Naive thymus-derived CD8-positive, alpha-beta T cell (primary cell): Measurements from ENCODE around the gene ADRA2B. TPM values are rescaled to one million over a fixed set of nuclear protein-coding genes. Genes with fewer than 3 reads are reported as not detected.

Source experiments
- ATAC-seq, 2 donors: fragments of 150-1000 bp; cut with Tn5 transposase in 1 of 2; sonication (Bioruptor Pico), chemical (Tn5 transposase) in 1 of 2; 1 replicate in 1 of 2; 2 replicates in 1 of 2; pipeline ENCODE4 v1.10.0; 2021; ENCODE audit warnings: mild to moderate bottlenecking in 2 of 2, moderate library complexity in 2 of 2
- POLR2A ChIA-PET: fragments of 350-600 bp; sonication (Branson Sonifier 250); formaldehyde crosslinking; loops from one replicate; lab custom pipeline; 2021; ENCODE audit warnings: antibody characterized with exemption; lab: Charles Lee
- DNase-seq, 10 donors: peaks; one replicate each; pipeline versions ENCODE4 v3.0.0 to v3.0.0-alpha.2; 2020 to 2022
- H3K27ac Mint-ChIP-seq, 10 donors: one replicate each; pipeline ENCODE4 v1.8.0; 2020 to 2022; ENCODE audit warnings: mild to moderate bottlenecking in 10 of 10, mixed read lengths in 10 of 10, moderate library complexity in 4 of 10, inconsistent platforms in 1 of 10
- H3K27me3 Mint-ChIP-seq, 5 donors: one replicate each; pipeline ENCODE4 v1.8.0; 2021 to 2022; ENCODE audit warnings: mixed read lengths in 5 of 5
- H3K36me3 Mint-ChIP-seq, 3 donors: one replicate each; pipeline ENCODE4 v1.8.0; 2020 to 2022; ENCODE audit warnings: mixed read lengths in 3 of 3, mild to moderate bottlenecking in 2 of 3, inconsistent platforms in 1 of 3
- H3K4me1 Mint-ChIP-seq, 4 donors: one replicate each; pipeline ENCODE4 v1.8.0; 2021 to 2022; ENCODE audit warnings: mixed read lengths in 4 of 4
- H3K4me3 Mint-ChIP-seq, 10 donors: one replicate each; pipeline ENCODE4 v1.8.0; 2020 to 2022; ENCODE audit warnings: mild to moderate bottlenecking in 10 of 10, mixed read lengths in 10 of 10, moderate library complexity in 6 of 10, inconsistent platforms in 1 of 10
- H3K9me3 Mint-ChIP-seq, 9 donors: one replicate each; pipeline ENCODE4 v1.8.0; 2020 to 2022; ENCODE audit warnings: mixed read lengths in 9 of 9, mild to moderate bottlenecking in 3 of 9, inconsistent platforms in 1 of 9, moderate library complexity in 1 of 9
- polyA plus RNA-seq, 3 donors: library from polyadenylated mRNA; unstranded; fragments of 300-500 nt; fragmentation: Illumina TruSeq; gene quantifications; one replicate each; pipeline ENCODE4 v1.2.3, GENCODE V29; 2021
- total RNA-seq, 8 experiments: library from RNA in 2 of 8; stranded (reverse) in 2 of 8; gene quantifications; one replicate each; pipeline ENCODE4 v1.2.3 and lab custom pipeline; 2021 to 2026

ADRA2B gene
- total and polyA plus RNA-seq, 5 experiments from 2014 or later: 0.22 TPM; not detected in 4

DNA sequence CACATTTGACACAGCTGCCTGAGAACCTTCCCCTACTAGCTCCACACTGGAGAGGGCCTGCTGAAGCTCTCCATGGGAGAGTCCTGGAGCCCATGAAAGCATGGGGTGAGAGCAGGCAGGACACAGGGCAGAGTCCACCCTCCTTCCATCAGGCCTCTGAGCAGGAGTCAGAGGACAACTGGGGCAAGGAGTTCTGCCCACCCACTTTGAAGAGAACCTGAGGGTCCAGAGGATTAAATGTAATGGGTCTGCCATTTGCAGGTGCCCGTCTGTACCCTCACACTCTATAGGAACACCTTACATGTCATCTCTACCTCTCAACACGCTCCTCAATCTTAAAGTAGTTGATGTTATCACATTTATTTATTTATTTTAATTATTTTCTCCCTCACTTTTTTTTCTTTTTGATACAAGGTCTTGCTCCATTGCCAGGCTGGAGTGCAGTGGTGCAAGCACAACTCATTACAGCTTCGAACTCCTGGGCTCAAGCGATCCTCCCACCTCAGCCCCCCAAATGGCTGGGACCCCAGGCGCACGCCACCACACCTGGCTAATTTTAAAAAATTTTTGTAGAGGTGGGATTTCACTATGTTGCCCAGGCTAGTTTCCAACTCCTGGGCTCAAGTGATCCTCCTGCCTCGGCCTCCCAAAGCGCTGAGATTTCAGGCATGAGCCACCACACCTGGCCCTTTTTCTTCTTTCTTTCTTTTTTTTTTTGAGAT is 10.2 kb downstream of the ADRA2B start:
- POLR2A ChIA-PET: no interaction called here
- Mint-ChIP-seq H3K27me3 (peaks cover 0 to 3% (median 0%) of the 10 kb centered on the region in 5 donors), H3K27ac (no peak overlapping the region), H3K4me1 (peaks cover 0 to 5% (median 4%) of the 10 kb centered on the region in 4 donors), H3K9me3 (peaks cover 0 to 21% (median 10%) of the 10 kb centered on the region in 9 donors), H3K36me3 (peaks cover 0 to 9% (median 8%) of the 10 kb centered on the region in 3 donors), H3K4me3 (no peak overlapping the region)
- ATAC-seq (no peak), DNase-seq (peak in 1 of 10 donors; percentile 43)

DNA sequence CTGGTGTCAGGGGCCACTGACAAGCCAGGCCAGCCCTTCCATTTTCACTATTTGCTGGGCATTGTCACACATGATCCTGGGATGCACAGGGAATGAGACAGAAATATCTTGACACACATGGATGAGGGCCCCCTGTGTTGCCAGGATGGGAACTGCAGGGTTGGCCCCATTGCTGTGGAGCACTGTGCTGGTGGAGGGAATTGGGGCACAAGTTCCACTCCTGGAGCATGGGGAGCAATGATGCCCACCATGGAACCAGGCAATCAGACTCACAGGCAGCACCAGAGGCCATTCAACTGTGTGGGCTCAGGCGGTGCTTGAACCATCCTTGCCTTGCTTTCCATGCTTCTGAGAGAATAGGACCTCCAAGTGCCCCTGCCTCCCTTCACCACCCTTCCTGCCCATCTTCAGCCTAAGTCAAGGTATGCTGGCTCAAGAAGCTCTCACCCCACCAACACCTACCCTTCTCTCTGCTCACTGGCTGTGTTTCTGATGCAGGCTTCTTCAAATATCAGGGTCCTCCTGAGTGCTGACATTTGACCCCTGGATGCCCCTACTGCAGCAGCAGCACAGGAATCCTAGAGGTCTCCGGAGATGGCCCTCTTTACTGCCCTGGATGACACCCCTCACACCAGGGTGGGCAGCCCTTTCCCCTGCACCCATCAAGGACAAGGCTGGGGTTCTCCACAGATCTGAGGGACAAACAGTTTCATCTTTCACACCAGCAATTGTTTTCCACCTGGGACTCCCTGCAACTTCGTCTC is 11.0 kb downstream of the ADRA2B start:
- Mint-ChIP-seq H3K36me3 (peaks cover 0 to 9% (median 8%) of the 10 kb centered on the region in 3 donors), H3K4me1 (peaks cover 0 to 5% (median 4%) of the 10 kb centered on the region in 4 donors), H3K4me3 (no peak overlapping the region), H3K27ac (peak overlapping the region in 1 of 10 donors; percentile 27), H3K27me3 (peaks cover 0 to 3% (median 0%) of the 10 kb centered on the region in 5 donors), H3K9me3 (peaks cover 0 to 21% (median 10%) of the 10 kb centered on the region in 9 donors)
- DNase-seq (peak in 1 of 10 donors; percentile 34), ATAC-seq (no peak)
- POLR2A ChIA-PET: no interaction called here

DNA sequence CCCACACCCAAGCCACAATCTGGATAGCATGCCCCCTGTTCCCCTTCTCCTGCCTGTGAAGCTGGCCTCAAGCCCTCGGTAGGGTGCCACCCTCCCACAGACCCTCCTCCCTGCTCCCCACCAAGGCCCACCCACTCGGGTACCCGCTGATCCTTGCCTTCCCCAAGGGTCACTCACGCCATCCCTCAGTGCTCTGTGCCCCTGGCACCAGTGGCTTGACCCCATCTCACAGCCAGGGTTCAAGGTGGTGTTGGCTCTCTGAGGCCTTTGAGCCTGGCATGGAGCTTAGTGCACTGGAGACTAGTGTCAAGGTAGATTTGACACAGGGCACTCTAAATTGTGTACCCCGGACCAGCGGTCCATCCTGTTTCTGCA is 11.9 kb downstream of the ADRA2B start:
- Mint-ChIP-seq H3K27me3 (peaks cover 0 to 3% (median 0%) of the 10 kb centered on the region in 5 donors), H3K36me3 (peaks cover 0 to 9% (median 8%) of the 10 kb centered on the region in 3 donors), H3K4me1 (peaks cover 0 to 5% (median 4%) of the 10 kb centered on the region in 4 donors), H3K27ac (no peak overlapping the region), H3K4me3 (no peak overlapping the region), H3K9me3 (peaks cover 0 to 21% (median 10%) of the 10 kb centered on the region in 9 donors)
- DNase-seq: no peak
- POLR2A ChIA-PET: no interaction called here
- no peak for ATAC-seq

DNA sequence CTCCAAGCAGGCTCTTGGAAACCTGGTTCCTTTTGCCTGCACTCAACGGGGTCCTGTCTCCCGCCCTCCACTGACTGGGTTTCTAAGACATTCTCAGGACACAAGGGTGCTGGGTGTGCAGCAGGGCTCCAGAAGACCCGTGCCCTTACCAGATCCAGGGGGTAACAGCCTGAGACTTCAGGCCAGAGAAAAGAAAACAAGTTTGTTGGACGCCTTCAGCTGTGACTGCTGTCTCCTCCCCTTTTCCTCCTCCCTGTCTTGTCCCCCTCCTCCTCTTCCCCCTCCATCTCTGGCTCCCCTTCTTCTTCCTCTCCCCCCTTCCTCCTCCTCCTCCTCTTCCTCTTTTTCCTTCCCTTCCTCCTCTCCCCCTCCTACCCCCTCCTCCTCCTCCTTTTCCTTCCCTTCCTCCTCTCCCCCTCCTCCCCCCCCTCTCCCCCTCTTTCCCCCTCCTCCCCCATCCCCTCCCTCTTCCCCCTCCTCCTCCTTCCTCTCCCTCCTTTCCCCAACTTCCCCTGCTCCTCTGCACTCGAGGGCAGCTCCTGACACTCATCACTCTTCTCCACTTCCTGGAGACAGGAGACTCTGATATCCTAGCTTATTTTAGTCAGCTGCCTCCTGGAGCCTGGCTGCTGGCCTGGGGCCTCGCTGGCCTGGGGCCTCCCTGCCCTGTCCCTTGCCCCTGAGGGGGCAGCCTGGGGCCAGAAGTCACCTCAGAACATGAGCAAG is 12.4 kb downstream of the ADRA2B start:
- DNase-seq: no peak
- Mint-ChIP-seq H3K27ac (peak overlapping the region in 1 of 10 donors; percentile 57), H3K27me3 (peaks cover 0 to 3% (median 0%) of the 10 kb centered on the region in 5 donors), H3K9me3 (peaks cover 0 to 21% (median 10%) of the 10 kb centered on the region in 9 donors), H3K4me3 (no peak overlapping the region), H3K4me1 (peaks cover 0 to 5% (median 4%) of the 10 kb centered on the region in 4 donors), H3K36me3 (peaks cover 0 to 9% (median 8%) of the 10 kb centered on the region in 3 donors)
- POLR2A ChIA-PET: no interaction called here
- no peak for ATAC-seq

DNA sequence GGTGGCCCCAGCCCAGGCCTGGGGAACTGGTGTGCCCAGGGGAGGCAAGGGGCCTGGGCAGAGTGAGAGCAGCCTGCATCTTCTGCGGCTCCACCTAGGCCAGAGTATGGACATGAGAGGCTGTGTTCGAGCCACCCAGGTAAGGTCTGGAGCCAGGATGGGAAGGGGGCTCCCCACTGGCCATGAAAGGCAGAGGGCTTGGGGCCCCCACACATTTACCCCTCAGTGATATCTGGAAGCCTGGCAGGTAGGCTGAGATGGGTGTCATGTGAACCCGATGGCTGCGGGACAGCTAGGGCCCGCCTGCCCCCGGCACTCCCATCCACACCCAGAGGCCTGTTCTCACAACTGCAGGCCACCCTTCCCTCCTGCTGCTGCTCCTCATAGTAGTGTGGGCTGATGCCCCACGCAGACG is 13.2 kb downstream of the ADRA2B start:
- Mint-ChIP-seq H3K4me3 (no peak overlapping the region), H3K27ac (peak overlapping the region in 1 of 10 donors; percentile 57), H3K27me3 (peaks cover 0 to 3% (median 0%) of the 10 kb centered on the region in 5 donors), H3K36me3 (peaks cover 0 to 9% (median 8%) of the 10 kb centered on the region in 3 donors), H3K9me3 (peaks cover 0 to 21% (median 10%) of the 10 kb centered on the region in 9 donors), H3K4me1 (peaks cover 0 to 5% (median 4%) of the 10 kb centered on the region in 4 donors)
- ATAC-seq: no peak
- POLR2A ChIA-PET: no interaction called here
- no peak for DNase-seq

DNA sequence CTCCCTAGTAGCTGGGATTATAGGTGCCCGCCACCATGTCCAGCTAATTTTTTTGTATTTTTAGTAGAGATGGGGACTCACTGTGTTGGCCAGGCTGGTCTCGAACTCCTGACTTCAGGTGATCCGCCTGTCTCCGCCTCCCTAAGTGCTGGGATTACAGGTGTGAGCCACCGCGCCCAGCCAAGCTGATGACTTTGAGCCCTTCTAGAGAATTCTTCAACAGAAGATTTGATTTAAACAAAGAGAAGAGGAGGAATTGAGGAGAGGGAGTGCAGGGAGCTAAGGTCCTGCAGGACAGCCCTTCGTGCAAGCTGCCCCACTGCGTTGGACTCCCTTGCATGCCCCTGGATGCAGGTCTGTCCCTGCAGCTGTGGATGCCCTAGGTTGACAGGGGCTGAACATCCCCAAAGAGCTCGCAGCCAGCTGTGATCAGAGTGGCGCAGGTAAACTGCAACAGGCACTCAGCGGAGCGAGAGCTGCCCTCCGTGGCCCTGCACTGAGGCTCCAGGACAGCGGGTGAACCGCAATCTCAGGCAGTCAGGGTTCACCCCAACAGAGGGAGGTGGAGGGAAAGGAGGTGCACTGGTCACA is 13.7 kb downstream of the ADRA2B start:
- ATAC-seq: no peak
- no peak overlapping the region for H3K4me3 Mint-ChIP-seq
- H3K4me1 Mint-ChIP-seq: peaks cover 0 to 1% (median 1%) of the 10 kb centered on the region in 4 donors
- DNase-seq: peak in 2 of 10 donors; percentile 10 to 40
- H3K27me3 Mint-ChIP-seq: peaks cover 0 to 3% (median 0%) of the 10 kb centered on the region in 5 donors
- H3K36me3 Mint-ChIP-seq: peaks cover 0 to 9% (median 8%) of the 10 kb centered on the region in 3 donors
- POLR2A ChIA-PET: no interaction called here
- peaks cover 0 to 21% (median 10%) of the 10 kb centered on the region in 9 donors for H3K9me3 Mint-ChIP-seq
- no peak overlapping the region for H3K27ac Mint-ChIP-seq

DNA sequence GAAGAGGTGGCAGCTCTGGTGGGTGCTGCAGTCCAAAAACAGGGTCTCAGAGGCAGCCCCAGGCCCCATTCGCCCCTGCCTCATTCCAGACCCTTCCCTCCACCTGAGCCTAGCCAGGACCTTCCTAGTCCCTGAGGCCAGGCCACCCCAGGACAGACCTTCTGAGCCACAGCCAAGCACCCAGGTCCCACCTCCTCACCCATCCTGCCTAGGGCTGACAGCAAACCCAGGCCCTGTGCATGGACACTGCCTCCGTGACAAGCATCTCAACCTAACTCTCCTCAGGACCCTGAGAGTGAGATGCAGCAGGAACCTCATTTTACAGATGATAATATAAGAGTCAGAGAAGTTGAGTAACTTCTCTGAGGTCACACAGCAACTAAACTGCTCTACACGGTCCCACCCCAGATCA is 15.5 kb downstream of the ADRA2B start:
- no peak for ATAC-seq
- peaks cover 0 to 9% (median 8%) of the 10 kb centered on the region in 3 donors for H3K36me3 Mint-ChIP-seq
- H3K4me1 Mint-ChIP-seq: no peaks in the 10 kb centered on the region
- H3K9me3 Mint-ChIP-seq: peaks cover 0 to 17% (median 10%) of the 10 kb centered on the region in 9 donors
- H3K27ac Mint-ChIP-seq: no peak overlapping the region
- POLR2A ChIA-PET: no interaction called here
- DNase-seq: peak in 1 of 10 donors; percentile 53
- H3K4me3 Mint-ChIP-seq: no peak overlapping the region
- peaks cover 0 to 3% (median 0%) of the 10 kb centered on the region in 5 donors for H3K27me3 Mint-ChIP-seq

DNA sequence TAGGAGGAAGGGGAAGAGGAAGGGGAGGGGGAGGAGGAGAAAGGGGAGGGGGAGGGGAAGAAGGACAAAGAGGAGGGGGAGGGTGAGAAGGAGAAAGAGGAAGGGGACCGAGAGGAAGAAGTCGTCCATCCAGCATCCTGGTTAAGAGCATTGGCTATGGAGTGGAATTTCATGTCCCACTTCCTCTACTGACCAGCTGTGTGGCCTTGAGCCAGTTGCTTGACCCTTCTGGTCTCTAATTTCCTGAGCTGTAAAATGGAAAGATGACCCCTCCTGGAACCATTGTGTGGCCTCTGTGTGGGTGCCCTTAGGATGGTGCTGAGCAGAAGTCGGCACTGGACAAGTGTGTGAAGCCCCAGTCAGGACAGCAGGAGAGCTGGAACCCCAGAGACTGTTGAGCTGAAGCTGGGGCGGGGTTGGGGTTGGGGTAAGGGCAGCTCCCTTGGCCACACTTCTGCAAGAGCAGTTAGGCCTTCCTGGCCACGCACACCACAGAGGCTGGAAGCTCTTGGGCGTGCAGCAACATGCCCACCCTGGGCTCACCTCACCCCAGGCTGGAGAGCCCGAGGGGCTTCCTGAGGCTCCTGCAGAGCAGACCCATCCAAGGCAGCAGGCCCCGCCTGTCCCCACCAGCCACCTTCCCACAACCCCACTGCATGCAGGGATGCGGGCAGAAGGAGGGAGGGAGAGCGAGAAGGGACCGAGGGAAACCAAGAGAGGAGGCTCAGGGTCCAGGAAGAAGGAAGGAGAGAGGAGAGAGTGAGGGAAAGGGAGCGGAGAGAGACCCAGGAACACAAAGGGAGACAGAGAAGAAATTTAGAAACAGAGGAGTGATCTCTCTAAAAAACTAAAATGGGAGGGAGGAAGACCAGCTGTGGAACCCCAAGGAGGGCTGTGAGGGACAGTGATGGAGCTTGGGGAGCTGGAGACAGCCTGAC is 16.2 kb downstream of the ADRA2B start:
- Mint-ChIP-seq H3K36me3 (peaks cover 0 to 2% (median 2%) of the 10 kb centered on the region in 3 donors), H3K4me1 (no peaks in the 10 kb centered on the region), H3K27me3 (peaks cover 0 to 2% (median 0%) of the 10 kb centered on the region in 5 donors), H3K27ac (no peak overlapping the region), H3K9me3 (peaks cover 0 to 11% (median 3%) of the 10 kb centered on the region in 9 donors), H3K4me3 (no peak overlapping the region)
- DNase-seq: peak in 2 of 10 donors; percentile 1 to 51
- ATAC-seq: peak in 1 of 2 donors; percentile 29
- POLR2A ChIA-PET: no interaction called here

DNA sequence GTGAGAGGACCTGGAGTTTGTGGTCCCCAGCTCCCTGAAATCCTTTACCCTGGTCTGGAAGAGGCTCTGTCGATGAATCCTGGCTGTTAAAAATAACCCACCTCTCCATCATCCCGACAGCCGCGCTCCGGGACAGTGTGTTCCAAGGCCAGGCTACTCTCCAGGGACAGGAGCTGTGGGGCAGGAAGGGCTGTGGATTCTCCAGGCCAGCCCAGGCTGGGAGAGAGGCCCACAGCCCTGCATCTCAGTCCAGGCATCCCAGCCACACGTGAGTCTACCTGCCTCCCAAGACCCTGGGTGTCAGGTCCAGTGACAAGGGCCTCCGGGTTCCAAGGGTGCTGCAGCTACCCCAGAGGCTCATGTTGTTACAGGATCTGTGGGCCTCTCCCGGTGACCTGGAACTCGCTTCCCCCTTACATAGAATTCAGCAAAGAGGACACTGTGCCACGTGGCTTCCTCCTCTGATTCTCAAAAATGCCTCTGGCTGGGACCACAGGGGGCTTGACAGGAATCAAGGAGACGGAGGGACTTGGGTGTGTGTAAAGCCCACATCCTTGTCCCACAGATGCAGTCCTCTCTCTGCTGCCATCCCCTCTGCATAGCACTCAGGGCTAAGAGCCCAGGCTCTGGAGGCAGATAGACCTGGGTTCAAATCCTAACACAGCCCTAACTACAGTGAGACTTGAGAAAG is 17.3 kb downstream of the ADRA2B start:
- DNase-seq (peak in 1 of 10 donors; percentile 11), ATAC-seq (no peak)
- H3K9me3 Mint-ChIP-seq: peaks cover 0 to 5% (median 0%) of the 10 kb centered on the region in 9 donors
- H3K27ac Mint-ChIP-seq: no peak overlapping the region
- H3K27me3 Mint-ChIP-seq: peaks cover 0 to 2% (median 0%) of the 10 kb centered on the region in 5 donors
- H3K4me3 Mint-ChIP-seq: no peak overlapping the region
- no peaks in the 10 kb centered on the region for H3K4me1 Mint-ChIP-seq
- no peaks in the 10 kb centered on the region for H3K36me3 Mint-ChIP-seq
- POLR2A ChIA-PET: no interaction called here

DNA sequence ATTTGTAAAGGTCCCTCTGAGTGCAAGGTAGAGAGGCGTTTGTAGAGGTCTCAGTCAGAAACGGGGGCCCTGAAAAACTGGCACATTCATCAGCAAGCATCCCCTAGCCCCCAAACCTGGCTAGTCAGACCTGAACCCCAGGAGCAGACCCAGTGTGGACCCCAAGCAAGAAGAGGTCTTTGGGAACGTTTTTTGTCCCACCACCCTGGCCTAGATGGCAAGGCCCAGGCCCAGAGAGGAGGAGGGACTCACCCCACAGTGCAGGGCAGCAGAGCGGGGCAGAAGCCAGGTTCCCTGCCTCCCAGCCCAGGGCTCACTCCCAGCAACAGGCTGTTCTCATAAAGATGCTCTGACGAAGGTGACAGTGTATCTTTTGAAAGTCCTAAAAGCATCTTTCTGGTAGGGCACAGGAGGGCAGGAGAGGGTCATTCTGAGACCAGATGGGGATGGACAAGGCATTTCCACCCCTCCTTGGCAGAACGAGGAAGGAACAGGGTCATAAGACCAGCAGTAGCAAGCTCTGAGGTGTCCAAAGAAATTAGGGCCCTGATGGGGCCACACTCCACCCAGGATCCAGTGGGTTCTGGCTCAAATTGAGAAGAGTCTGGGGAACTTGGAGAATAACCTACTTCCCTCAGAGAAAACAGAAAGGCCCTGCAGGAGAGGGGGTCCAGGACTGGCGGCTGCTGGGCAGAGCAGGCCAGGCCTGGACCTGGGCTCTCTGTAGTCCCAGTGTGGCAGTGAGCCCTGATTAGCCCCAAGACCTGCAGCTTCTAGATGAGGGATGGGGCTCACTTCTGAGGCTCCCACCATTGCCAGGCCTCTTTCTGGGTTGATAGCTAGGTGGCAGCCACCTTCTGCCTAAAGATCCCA is 18.2 kb downstream of the ADRA2B start:
- POLR2A ChIA-PET: no interaction called here

More for the DNA sequence above, 18.2 kb downstream of the ADRA2B start:
- Mint-ChIP-seq H3K27me3 (peaks cover 0 to 2% (median 0%) of the 10 kb centered on the region in 5 donors), H3K36me3 (no peaks in the 10 kb centered on the region), H3K4me3 (no peak overlapping the region), H3K27ac (peak overlapping the region in 1 of 10 donors; percentile 33), H3K9me3 (peaks cover 0 to 5% (median 0%) of the 10 kb centered on the region in 9 donors), H3K4me1 (no peaks in the 10 kb centered on the region)
- ATAC-seq (no peak), DNase-seq (peak in 1 of 10 donors; percentile 18)
